GM19193 (cell line): ENCODE data around the gene KDM2A.

Experiments
- POLR2A ChIP-seq: IDR thresholded peaks from 4 replicates; pipeline ENCODE4 v1.6.1; 2011; ENCODE audit not compliant: insufficient read depth, insufficient read length; ENCODE audit errors: extremely low read depth

Gene KDM2A

DNA sequence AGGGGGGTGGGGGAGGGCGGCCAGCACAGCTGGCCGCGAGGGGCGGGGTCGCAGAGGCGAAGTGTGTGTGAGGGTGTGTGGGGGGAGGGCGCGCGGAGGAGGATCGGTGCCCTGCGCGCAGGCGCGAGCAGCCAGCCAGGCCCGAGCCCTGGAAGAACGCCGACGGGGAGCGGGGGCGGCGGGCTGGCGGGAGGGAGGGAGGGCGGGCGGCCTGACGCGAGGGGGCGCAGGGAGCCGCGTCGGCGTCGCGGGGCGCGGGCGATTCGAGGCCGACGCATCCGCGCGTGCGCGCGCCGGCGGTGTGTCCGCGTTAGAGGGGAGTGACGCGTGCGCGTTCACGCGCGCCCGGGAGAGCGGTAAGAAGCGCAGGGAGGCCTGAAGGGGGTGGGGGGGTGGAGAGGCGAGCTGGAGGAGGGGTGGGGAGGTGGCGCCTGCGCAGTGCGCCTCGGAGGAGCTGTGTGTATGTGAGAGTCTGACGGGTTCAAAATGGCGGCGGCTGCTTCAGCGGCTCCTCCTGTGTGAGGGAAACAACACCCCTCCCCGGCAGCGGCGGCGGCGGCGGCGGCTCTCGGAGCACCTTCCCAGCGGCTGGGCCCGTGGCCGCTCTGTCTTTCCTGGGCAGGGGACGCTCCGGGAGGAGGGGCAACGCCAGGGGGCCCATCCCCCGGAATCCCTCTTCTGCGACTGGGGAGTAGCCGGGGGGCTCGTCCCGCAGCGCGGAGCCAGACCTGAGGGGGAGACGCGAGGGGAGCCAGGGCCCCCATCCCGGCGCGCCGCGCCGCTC lies at the start of gene KDM2A:
KDM2A (plus strand) TSS at position 463 of the 784 bp plus-strand sequence. CDS start 2,054 bp downstream, outside the sequence.
- TF ChIP-seq POLR2A: peak; percentile 52

DNA sequence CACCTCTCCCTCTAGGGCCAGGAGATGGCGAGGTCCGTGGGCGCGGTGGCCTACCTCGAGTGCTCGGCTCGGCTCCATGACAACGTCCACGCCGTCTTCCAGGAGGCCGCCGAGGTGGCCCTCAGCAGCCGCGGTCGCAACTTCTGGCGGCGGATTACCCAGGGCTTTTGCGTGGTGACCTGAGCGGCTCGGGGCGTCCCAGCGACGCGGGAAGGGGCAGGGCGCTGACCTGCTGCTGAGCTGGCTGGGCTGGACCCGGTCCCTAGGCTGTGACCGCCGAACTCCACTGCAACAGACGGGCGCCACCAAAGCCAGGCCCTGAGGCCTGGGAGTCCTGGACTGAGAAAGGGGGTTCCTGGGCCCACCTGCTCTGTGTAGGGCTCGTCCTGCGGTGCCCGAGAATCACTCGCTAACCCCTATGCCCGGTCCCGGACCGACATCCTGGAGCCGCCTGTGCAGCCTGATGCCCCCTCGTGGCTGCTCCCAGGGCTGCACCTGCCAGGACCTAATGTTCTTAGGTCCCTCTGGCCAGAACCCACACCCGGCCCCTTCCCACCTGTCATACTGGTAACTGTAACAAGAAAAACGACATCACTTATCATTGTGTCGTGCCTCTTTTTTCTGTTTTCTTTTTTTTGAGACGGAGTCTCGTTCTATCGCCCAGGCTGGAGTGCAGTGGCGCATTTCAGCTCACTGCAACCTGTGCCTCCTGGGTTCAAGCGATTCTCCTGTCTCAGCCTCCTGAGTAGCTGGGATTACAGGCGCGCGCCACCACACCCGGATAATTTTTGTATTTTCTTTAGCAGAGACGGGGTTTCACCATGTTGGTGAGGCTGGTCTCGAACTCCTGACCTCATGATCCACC lies 47.4 kb upstream of the KDM2A start:
- TF ChIP-seq POLR2A: no peak

DNA sequence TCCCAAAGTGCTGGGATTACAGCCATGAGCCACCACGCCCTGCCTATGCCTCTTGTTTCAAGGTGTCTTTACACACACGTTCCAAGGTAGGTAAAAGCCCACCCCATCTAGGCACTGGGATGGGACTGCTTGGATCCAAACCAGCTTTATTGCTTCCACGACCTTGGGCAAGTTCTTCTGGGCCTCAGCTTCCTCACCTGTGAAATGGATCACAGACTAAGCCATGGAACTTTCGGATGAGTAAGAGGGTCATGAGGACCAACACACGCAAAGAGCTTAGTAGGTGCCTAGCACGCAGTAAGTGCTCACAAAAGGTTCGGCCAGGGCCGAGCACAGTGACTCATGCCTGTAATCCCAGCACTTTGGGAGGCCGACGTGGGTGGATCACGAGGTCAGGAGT lies 46.8 kb upstream of the KDM2A start:
- TF ChIP-seq POLR2A: no peak

DNA sequence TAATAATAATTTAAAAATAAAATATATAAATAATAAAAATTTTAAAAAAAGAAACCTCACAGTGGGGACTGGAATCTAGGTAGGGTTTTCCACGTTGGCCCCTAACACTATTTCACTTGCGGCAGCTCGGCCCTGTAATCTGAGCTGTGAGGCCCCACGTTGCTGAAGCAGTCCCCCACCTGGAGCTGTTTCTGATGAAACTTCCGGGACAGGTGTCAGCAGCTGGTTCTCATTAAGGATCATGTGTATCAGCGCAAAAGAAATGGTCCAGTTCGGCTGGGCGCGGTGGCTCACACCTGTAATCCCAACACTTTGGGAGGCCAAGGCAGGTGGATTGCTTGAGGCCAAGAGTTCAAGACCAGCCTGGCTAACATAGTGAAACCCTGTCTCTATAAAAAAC lies 45.2 kb upstream of the KDM2A start:
- TF ChIP-seq POLR2A: no peak

DNA sequence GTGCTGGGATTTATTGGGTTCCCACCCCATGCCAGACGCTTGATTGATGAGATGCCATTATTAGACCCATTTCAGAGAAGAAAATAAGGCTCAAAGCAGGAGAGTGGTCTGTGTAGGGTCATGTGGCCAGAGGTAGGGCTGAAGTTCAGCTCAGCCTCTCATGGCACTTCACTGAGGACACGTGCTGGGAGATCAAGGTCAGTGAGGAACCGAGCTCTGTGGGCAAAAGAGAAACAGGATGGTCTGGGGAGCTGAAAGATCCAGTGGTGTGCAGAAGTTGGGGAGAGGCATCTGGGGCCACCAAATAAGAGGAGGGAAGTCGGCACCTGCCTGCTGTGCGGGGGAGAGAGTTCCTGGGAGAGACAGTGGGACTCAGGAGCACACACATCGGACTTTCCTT lies 42.9 kb upstream of the KDM2A start:
- no peak for TF ChIP-seq POLR2A

DNA sequence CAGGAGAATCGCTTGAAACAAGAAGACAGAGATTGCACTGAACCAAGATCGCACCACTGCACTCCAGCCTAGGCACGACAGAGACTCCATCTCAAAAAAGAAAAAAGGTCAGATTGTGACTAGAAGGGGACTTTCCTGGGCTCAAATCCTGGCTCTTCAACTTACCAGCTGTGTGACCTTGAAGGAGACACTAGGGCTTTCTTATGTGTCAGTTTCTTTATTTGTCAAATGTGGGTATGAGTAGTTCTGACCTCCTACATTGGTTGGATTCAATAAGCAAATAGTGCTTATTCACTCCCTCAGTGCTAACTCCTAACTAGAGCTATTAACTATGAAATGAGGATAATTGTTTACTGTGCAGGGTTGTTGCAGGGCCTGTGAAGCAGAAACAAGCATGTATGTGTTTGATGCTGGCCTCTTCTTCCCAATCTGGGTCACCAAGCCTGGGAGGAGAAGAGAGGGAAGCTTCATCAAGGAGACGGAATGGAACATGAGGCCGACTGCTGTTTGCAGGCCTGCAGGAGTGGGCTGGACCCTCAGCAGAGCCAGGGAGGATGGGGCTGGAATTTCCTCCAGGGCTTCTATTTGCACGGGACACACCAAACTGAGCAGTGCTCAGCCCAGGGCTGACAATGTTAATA lies 39.9 kb upstream of the KDM2A start:
- TF ChIP-seq POLR2A: no peak

DNA sequence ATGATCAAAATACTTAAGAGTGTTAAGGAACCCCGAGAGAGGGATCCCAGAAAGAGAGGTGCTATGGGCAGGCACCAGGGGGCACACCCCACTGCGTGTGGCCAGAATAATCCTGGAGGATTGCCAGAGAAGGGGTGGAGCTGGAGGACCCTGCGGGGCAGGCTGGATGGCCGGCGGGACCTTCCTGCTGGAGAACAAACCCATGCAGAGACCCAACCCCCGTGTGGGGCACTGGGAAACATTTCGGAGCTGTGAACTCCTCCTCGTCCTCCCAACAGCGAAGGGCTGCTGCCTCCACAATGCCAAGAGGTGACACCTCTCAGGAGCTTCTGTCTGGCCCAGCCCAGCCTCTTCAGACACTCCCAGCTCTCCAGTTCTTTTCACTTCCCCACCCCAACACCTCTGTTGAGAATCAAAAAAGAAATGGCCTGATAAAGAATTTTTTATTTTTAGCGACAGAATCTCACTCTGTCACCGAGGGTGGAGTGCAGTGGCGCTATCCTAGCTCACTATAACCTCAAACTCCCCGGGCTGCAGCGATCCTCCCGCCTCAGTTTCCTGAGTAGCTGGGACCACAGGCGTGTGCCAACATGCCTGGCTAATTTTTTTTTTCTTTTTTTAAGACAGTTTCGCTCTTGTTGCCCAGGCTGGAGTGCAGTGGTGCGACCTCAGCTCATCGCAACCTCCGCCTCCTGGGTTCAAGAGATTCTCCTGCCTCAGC lies 36.8 kb upstream of the KDM2A start:
- TF ChIP-seq POLR2A: no peak

DNA sequence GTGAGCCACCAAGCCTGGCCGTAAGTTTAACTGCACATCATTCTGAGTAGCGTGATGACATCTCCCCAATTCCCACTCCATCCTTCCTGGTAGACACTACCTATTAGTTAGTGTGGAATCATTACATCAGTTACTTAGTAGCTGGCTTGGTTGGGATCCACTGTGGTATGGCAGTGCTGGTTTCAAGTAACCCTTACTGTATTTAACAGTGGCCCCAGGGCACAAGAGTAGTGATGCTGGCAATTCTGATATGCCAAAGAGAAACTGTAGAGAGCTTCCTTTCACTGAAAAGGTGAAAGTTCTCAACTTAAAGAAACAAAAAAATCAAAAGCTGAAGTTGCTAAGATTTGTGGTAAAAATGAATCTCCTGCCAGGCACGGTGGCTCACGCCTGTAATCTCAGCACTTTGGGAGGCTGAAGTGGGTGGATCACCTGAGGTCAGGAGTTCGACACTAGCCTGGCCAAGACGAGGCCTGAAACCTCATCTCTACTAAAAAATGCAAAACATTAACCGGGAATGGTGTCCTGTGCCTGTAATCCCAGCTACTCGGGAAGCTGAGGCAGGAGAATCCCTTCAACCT lies 35.2 kb upstream of the KDM2A start:
- no peak for TF ChIP-seq POLR2A

DNA sequence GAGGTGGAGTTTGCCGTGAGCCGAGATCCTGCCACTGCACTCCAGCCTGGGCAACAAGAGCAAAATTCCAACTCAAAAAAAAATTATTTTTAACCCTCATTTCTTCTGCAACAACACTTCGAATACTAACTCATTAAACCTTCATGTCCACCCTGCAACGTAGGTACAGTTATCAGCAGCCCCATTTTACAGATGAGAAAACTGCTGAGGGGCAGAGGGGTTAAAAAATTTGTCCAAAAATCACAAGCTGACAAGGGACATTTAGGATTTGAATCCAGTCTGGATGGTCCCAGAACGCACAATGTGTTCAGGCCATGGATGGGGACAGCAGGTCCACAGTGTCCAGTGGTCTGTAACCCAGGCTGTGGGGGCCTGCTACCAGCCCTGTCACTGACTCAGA lies 33.4 kb upstream of the KDM2A start:
- no peak for TF ChIP-seq POLR2A

DNA sequence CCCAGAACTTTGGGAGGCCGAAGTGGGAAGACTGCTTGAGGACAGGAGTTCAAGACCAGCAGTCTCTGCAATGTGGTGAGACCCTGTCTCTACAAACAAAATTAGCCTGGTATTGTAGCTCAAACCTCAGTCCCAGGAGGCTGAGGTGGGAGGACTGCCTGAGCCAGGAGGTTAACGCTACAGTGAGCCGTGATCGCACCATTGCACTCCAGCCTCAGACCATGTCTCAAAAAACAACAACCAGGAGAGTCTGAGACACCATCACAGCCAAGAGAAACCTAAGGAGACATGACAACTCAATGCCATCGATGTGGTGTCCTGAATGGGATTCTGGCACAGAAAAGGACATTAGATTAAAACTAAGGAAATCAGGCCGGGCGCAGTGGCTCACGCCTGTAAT lies 28.3 kb upstream of the KDM2A start:
- TF ChIP-seq POLR2A: no peak

DNA sequence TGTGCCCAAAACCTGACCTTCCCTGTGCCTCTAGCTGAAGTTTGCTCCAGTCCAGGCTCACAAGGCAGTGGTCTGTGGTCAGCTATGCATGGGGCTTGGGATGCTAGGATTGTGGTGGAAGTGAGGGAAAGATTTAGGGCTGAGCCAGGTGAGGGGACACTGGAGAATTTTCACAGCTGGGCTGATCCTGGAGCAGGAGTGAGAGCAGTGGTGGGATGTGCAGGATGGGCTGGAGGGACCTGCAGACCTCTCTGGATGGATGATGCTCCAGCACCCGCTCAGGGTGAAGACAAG lies 23.9 kb upstream of the KDM2A start:
- no peak for TF ChIP-seq POLR2A

DNA sequence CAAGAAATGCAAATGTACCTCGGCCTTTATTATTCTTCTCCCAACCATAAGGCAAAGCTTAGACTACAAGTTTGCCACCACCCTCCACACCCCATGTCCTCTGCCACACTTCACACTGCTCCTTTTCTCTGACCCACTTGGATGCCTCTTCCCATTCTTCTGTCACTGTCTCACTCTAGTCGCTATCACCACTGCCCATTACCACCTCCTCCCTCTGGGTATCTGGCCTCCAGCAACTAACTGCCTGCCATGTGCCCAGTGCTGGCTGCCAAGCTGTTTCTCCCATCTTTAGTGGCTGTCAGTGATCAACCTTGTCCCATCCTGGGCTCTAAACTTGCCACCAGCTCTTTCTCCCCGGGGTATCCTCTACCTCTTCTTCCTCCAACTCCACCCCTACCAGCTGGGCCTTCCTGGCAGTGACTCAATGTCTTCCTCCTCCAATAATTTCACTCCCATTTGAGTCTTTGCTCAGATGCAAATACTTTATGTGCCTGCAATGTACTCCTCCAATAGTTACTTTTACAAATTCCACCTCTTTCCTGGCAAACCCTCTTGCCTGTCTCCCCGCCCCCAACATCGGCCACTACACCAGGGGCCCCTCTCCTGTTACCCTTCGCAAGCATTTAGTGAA lies 20.1 kb upstream of the KDM2A start:
- no peak for TF ChIP-seq POLR2A

DNA sequence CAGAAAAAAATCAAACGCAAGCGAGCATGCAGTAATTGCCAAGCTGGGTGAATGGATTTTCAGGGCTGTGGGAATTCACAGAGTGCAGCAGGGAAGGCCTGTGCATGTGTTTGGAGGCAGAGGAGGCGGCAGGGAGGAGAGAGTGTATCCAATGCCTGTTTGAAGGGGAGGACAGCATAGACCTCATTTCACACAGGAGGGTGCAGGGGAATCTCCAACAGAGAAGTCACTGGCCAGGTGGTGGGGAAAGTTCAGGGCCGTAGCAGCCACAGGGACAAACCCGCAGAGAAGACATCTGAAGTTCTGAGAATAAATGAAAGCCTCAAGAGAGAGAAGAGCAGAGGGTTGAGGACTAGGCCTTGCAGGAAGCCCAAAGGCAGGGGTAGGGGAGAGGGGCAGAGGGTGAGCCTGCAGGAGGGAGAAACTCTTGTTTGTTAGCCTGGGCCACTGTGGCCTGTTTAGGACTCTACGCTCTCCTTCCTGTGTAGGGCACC lies 19.2 kb upstream of the KDM2A start:
- no peak for TF ChIP-seq POLR2A

DNA sequence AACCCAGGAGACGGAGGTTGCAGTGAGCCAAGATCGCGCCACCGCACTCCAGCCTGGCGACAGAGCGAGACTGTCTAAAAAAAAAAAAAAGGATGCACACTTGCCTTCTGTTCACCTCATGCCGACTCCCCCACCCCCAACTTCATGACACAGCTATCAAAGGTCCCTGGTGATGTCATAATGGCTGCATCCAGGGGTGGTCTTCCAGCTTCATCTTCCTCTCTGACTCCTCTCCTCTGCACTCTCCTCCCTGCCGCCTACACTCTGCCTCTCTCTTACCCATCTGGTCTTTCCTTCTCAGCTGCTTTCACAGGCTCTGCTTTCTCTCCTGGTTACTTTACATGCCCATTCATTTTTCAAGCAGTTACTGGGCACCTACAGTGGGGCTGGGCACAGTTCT lies 16.4 kb upstream of the KDM2A start:
- TF ChIP-seq POLR2A: no peak

DNA sequence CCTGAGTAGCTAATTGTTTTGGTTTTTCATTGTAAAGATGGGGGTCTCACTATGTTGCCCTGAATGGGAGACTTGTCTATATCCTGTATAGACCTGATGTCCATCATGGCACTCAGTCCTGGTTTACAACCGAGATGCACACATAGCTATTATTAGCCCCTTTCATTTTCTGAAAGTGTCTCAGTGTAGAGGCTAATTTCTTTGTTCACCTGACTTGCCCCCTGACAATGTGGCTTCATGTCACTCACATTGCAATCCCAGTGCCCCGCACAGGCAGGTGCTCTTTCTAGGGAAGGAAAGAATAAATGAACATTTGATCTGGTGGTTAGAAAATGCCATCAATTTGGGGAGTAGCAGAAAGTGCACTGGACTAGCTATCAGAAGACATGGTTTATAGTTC lies 13.1 kb upstream of the KDM2A start:
- TF ChIP-seq POLR2A: no peak

DNA sequence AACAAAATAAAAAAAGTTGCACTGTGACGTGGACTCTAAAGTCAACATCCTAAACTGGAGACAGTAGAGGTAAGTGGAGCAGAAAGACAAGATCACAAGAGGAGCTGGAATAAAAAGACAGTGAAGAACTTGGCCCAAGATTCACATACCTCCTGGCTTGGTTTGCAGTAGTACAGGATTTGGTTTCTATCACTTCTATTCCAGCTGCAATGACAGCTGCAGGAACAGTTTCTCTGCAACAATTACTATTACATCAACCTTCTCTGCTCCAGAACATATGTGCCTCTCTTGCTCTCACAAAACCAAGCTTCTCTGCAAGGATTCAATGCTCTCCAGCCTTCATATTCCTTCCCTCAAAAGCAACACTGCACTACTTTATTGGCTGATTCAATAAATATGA lies 7.8 kb upstream of the KDM2A start:
- no peak for TF ChIP-seq POLR2A
